Stimulated activated CD4-positive, alpha-beta T cell treated with anti-CD3 and anti-CD28 coated beads, Interleukin-12 subunit alpha, Interleukin-12 subunit beta, amount 100 ng/mL, for 4 hours (primary cell): ENCODE measurements around the gene GRK1.

Experiments used
- DNase-seq: peaks from one replicate; pipeline ENCODE4 v3.0.0-alpha.2; 2020

GRK1 gene

DNA sequence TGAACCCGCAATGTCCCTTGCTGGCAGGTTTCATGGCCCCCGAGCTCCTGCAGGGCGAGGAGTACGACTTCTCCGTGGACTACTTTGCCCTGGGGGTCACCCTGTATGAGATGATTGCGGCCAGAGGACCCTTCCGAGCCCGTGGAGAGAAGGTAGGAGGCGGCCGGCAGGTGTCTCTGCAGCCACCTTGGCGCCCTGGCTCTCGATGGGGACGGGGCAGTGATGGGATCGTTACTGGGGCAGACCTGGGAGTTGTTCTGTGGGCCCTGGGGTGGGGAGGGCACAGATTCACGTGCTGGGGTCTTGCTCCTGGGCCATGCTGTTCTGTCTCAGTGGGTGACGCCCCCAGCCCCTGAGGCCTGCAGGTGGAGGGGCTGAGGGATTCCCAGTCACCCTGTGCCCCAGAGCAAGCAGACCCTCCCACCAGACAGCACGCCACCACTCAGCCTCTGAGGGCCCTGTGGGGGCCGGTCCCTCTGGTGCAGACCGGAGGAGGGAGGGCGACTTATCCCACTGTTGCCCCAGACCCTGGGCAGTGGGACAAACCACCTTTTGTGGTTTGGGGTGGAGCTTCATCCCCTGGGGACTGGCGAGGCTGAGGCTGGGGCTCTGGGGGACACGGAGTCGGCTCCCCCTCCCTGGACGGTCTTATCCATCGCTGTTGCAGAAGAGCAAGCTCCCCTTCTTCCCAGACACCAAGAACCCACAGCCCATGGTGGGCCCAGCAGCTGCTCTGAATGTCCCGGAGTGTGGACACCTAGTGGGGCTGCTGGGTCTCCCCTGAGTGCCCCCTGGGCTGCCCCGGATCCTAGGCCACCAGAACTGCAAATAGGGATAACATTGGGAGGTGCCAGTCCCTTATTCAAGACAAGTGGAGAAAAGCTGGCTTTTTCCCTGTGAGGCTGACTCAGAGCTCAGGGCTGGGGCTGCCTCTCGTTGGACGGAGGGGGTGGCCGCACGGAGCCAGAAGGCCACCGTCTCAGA is 64.5 kb downstream of the GRK1 start:
- DNase-seq: no peak

DNA sequence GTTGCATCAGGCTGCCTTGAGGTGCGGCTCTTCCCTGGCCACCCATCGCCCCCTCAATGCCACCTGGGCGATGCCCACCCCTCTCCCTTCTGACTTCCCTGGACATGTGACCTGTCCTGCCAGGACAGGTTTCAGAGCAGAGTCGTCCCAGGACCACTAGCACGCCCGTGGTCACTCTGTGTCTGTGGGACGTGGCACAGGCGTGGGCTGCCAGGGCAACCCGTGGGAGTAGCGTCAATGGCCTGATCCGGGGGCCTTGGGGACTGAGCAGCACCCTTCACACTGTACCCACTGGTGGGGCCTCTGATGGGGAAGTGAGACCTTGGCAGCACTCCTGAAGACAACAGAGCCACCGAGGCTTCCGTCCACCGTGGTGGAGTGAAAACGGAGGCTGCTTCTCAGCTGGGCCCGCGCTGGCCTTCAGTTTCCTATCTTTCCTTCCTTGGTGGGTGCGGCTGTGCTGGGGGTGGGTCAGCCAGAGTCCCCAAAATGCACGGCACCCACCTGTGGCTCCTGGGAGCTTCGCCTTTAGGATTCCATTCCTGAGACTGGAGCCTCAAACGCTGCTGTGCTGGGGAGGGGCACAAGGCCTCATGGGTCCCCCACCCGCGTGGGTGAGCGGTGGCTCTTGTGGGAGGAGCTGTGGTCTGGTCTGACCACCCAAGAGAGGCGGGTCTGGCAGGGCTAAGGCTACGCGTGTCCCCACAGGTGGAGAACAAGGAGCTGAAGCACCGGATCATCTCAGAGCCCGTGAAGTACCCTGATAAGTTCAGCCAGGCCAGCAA is 65.3 kb downstream of the GRK1 start:
- DNase-seq: no peak

DNA sequence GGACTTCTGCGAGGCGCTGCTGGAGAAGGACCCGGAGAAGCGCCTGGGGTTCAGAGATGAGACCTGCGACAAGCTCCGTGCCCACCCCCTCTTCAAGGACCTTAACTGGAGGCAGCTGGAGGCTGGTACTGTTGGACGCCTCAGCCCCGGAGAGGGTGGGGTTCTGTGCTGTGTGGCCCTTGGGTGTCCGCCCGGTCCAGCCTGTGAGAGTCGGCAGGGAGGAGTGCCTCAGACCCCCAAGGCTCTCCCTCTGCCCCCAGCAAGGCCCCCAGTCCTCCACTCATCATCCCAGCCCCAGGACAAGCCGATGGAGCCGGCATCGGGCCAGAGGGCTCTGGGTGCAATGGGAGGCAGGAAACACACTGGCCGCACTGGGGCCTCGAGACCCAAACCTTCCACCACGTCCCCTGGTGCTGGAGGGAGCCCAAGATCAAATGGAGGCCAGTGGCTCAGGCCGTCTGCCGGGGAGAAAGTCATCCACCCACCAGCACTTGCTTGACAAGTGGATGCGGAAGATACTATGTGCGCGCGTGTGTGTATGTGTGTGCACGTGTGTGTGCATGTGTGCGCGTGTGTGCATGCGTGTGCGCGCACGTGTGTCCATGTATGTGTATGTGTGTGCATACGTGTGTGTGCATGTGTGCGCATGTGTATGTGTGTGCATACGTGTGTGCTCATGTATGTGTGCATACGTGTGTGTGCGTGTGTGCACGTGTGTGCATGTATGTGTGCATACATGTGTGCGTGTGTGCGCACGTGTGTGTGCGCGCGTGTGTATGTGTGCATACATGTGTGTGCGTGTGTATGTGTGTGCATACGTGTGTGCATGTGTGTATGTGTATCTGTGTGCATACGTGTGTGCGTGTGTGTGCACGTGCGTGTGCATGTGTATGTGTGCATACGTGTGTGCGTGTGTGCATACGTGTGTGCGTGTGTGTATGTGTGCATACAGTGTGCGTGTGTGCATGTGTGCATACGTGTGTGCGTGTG is 66.2 kb downstream of the GRK1 start:
- DNase-seq: no peak

DNA sequence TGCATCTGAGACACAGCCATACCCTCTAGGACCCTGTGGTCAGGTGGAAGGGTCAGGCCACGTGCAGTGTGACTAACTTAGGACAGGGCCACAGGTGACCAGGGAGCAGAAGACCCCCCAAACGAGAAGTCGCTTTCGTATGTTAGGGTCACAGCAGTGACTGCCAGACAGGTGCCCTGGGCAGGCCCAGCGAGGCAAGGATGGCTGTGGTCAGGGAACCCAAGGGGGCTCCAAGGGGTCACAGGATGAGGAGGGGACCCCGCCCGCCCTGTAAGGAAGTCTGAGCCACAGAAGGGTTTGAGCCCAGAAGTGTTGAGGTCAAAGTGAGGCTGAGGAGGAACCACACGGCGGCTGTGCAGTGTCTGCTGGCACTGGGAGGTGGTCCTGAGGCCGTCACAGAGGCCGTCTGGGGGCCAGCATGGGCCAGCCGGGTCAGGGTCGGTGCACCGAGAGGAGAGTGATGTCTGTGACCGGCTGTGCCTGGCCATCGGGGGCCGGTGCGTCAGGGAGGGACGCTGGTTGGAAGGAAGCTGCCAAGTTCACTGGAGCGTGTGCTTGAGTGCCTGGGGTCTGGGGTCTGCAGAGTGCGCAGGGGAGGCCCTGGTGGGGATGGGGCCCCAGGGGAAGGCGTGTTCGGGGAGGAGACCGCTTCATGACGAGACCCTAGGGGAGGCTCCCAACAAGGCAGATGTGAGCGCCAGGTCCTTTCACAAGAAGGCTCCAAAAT is 67.2 kb downstream of the GRK1 start:
- no peak for DNase-seq

DNA sequence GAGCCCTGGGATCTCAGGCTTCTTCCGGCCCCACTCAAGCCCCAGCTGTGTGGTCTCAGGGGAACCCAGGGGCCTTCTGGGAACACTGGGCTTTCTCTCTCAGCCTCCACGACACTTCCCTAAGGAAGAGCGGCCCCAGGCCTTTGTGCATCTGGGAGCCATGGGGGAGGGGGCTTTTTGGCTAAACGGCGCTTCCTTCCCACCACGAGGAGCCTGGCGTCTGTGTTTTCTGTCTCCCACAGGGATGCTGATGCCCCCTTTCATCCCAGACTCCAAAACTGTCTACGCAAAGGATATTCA is 67.8 kb downstream of the GRK1 start:
- DNase-seq: no peak

DNA sequence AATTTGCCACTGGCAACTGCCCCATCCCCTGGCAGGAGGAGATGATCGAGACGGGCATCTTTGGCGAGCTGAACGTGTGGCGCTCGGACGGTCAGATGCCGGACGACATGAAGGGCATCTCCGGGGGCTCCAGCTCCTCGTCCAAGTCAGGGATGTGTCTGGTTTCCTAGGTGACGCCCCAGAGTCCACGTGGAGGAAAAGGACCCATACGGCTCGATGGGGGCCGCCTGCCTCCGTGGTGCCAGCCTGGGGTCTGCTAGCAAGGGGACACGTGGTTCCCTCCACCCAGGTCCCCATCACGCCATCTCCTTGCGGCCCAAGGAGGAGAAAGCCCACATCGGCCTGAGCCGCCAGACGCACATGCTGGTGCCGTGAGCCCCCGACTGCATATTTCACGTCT is 68.2 kb downstream of the GRK1 start:
- no peak for DNase-seq

DNA sequence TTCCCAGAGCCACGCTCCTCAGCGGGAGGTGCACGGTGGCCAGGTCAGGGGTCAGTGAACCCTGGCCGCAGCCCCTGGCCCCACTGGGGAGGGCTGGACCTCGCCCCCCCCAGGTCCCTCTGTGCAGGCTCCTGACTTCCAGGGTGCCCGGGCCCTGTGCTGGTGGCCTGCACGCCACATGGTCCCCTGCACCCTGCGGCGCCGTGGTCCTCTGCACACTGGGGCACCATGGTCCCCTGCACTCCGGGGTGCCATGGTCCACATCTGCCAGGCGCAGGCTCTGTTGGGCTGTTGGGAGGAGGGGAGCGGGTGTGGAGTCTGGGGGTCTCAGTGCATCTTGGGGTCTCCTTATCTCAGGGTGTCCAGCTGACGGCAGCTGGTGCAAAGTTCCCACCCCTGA is 68.7 kb downstream of the GRK1 start:
- DNase-seq: no peak

DNA sequence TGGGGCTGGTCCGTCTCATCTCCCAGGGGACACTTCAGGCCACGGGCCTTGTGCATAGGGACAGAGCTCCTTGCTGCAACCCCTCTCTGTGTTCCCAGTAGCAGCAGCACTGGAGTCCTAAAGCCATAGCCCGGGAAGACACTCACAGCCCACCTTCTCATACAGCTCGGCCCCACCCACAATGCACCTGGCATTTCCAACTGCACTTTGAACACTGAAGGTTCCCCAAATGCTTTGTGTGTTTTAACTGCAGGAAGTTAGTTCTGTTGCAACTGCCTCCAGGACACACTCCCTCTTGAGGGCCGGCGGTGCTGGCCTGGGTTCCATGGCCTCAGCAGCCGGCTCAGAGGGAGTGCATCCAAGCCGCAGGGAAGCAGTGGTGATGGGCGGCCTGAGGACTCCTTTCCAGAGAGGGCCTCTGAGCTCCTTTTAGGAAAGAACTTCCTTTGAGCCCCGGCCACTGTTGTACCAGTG is 69.3 kb downstream of the GRK1 start:
- DNase-seq: no peak

DNA sequence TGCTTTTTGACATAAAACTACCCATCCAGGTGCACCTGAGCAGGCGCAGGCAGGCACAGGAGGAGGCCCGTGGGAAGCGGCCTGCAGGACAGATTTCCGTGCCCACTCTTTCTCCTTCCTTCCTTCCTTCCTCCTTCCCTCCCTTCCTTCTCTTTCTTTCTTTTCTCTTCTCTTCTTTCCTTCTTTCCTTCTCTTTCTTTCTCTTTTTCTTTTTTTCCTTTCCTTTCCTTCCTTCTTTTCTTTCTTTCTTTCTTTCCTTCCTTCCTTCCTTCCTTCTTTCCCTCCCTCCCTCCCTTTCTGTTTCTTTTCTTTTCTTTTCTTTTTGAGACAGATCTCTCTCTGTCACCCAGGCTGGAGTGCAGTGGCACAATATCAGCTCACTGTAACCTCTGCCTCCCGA is 70.8 kb downstream of the GRK1 start:
- no peak for DNase-seq

DNA sequence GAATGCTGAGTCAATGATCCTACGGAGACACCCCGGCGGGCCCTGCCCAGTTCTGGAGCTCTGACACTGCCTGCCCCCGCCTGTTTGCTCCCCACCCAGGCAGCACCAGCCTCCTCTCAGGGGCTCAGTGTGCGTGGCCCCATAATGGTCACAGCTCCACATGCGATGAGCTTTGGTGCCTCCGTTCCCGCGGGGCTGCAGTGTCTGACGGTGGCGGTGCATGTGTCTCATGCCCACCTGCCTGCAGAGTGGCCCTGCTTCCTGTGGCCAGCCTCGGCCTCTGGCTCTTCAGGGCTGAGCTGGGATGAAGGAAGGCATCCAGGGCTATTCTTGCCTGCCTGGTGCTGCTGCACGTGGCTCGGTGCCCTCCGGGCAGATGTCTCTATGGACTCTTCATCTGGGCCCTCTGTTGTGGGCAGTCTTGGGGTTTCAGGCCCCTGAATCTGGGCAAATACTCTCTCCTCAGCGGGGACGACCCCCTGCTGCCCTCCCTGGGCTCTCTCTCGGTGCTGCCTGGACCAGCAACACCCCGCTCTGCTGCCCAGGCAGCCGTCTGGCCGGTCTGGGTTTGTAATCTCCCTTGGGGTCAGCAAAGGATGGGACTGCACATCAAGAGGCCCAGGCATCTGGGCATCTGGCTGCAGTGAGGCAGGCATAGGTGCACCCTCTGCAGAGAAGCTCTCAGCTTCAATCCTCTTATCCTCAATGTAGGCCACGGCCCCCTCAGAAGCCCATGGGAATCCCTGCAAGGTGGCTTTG is 72.7 kb downstream of the GRK1 start:
- no peak for DNase-seq

DNA sequence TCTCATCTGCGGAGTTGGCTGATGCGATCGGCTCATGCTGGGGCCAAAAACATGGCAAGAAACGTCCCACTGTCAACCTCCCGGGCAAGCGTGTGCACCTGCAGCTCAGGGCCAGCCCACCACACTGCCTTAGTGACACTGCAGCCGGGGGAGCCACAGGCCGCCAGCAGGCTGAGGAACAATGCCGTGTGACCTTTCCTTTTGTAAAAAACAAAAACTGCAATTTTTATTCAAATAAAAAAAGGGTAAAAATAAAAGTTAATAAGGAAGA is 73.2 kb downstream of the GRK1 start:
- no peak for DNase-seq

DNA sequence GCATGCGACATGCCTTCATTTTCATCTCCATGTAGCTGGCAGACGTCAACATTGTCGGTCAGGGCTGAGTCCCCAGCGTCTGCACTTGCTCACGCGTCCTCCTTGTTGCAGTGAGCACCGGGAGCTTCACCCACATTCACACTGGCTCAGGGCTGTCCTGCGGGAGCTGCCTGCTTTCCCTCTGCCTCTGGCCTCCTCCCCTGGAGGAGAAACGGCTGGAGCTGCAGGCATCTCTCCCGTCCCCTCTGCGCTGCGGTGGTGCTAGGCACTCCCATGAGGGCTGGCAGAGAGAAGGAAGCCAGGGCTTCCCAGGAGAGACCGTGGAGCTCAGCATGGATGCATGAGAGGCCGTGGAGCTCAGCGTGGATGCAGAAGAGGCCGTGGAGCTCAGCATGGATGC is 73.6 kb downstream of the GRK1 start:
- no peak for DNase-seq

DNA sequence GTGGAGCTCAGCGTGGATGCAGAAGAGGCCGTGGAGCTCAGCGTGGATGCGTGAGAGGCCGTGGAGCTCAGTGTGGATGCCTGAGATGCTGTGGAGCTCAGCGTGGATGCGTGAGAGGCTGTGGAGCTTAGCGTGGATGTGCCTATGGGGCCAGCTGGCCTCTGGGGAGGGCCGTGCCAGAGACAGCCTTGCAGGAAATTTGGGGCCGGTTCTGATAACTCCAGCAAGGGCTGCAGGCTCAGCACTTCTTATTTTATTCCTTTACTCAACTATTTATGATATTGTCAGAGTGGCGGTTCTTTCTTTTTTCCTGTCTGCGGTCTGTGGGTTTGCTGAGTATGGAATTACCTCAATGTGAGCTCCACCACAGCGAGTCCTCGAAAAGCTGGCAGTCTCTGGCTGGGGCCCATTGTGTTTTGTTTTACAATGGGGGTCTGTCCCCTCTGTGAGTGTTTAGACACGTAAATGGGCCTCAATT is 74.2 kb downstream of the GRK1 start:
- no peak for DNase-seq

DNA sequence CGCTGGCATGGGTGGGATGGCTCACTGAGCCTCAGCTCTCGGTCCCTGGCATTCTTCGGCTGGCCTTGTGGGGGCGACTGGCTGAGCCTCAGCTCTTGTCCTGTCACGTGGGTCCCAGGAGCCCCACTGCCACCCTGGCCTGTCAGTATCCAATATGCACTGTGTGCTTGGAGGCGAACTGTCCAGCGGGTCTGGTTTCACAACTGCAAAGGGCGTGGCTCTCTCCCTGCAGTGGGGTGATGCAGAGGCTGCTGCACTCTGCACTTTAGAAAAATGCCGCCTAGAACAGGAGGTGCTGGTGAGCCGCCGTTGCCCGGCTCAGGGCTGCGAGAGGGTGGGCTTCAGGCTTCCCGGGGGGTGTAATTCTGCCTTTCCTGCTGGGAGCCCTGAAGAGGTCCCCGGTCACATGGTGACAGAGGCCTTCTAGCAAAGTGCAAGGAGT is 75.0 kb downstream of the GRK1 start:
- no peak for DNase-seq

DNA sequence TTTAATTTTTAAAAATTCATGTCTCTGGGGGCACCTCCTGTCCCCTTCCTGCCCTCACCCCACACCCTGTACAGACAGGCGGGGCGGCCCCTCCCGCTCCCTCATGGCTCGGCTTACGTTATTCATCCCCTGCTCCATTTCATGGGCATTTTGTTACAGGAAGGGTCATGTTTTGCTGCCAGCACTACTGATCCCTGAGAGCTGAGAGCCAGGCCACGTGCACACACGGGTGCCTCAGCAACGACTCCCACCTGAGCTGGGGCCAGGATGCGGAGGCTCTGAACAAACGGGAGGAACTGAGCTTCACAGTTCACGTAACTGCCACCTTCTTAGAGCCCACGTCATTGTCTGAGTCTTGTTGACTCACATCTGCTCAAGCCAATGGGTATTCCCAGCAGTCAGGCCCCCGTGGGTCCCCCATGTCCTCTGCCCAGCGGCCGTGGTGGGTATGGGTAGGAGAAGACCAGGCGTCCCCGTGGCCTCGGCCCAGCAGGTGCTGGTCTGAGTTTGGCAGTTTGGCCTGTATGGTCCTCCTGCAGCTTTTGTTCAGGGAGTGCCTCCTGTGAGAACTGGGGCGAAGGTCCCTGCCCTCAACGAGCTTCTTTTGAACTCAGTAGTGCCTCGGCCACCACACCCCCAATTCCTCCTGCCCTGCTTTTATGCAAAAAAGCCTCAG is 75.6 kb downstream of the GRK1 start:
- no peak for DNase-seq

DNA sequence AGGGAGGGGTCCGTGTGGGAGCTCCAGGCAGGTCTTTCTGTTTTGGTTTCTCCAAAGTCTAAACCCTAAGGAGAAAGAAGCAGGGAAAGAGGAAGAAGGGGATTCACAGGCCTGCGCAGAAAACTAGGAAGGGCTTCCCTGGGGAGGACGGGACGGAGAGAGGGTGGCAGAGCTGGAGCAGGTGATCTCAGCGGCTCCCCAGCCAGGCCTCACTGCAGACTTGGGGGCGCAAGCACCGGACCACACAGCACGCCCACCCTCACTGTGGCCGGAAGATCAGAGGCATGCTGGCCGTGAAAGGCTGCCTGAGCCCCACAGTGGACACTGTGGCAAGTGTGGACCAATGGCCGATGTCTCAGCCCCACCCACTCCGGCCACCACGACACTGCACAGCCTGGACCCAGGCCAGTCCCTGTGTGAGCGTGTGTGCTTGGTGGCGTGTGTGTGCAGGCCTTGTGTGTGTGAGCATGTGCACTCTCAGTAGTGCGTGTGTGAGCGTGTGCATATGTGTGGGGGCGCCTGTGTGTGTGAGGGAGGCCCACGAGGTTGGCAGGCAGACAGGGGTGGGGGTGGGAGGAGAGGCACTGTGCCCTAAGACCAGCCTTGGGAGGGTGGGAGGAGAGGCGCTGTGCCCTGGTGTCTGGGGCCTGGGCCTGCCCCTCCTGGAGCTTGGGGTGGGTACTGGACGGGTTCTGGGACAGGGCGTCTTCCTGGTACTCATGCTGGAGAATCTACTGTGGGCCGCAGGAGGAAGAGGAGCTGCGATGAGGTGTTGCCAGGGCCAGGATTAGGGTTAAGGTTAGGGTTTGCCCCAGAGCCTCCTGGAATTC is 76.6 kb downstream of the GRK1 start:
- DNase-seq: no peak

DNA sequence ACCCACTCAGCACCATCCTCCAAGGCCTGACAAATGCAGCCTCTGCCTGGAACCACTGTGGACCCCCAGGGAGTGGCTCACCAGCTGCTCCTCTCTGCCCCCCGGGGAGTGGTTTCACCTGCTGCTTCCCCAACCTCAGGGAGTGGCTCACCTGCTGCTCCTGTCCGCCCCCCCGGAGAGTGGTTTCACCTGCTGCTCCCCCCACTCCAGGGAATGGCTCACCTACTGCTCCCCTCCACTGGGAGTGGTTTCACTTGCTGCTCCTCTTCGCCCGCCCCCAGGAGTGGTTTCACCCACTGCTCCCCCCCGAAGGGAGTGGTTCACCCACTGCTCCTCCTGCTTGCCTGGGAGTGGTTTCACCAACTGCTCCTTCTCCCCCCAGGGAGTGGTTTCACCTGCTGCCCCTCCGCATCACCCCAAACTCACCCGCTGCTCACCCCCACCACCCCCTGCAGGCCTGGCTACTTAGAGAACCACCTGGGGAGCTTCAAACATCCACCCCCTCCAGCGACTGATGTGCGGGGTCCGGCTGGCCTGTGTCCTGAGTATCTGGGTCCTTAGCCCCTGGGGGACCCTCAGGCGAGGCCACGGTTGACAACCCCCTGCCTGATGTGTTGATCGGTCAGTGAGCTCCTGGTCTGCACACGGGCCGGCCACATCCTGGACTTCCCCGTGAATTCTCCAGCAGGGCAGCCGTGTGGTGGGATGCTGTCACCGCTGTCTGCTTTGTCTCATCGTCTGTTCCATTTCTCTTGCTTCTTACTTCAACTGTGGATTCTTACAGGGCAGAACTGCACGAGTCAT is 77.4 kb downstream of the GRK1 start:
- no peak for DNase-seq

DNA sequence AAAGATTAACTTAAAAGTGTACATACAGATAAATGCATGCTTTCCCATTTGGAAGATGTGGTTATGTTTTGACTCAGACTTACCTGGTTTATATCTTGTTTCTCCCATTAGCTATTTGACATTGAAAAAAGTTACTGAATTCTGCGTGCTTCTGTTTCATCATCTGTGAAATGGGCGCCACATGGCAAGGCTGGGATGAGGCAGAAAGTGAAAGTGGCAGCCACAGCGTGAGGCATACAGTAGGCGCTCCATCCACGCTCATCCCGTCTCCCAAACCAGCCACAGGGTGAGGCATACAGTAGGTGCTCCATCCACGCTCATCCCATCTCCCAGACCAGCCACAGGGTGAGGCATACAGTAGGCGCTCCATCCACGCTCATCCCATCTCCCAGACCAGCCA is 78.0 kb downstream of the GRK1 start:
- no peak for DNase-seq
